Activated T-helper 1 cell treated with anti-CD3 and anti-CD28 coated beads, Interleukin-12 subunit alpha, Interleukin-12 subunit beta, Interleukin-2, Interleukin-4 antibody, amounts not matched to agents 30 ng/mL and 10 ng/mL and 1 ng/mL, durations not matched to agents 14 hours and 24 hours and 36 hours (primary cell): ENCODE measurements around the gene MARCHF11. TPM values are rescaled to one million over a fixed set of nuclear protein-coding genes. Genes with fewer than 3 reads are reported as not detected.

Source experiments
- DNase-seq: peaks from one replicate; pipeline ENCODE4 v3.0.0; 2021; ENCODE audit warnings: low spot score
- H3K27ac Mint-ChIP-seq: one replicate; pipeline ENCODE4 v1.8.0; 2021; ENCODE audit warnings: mild to moderate bottlenecking, mixed read lengths
- H3K27me3 Mint-ChIP-seq: one replicate; pipeline ENCODE4 v1.8.0; 2022; ENCODE audit warnings: mild to moderate bottlenecking, moderate library complexity, mixed read lengths; ENCODE audit not compliant: insufficient read depth
- H3K36me3 Mint-ChIP-seq: one replicate; pipeline ENCODE4 v1.8.0; 2021; ENCODE audit warnings: low read depth, mixed read lengths
- H3K4me1 Mint-ChIP-seq: one replicate; pipeline ENCODE4 v1.8.0; 2021; ENCODE audit warnings: low read depth, mixed read lengths
- H3K4me3 Mint-ChIP-seq: one replicate; pipeline ENCODE4 v1.8.0; 2021; ENCODE audit warnings: mild to moderate bottlenecking, moderate library complexity, mixed read lengths
- H3K9me3 Mint-ChIP-seq: one replicate; pipeline ENCODE4 v1.8.0; 2021; ENCODE audit warnings: mixed read lengths
- intact Hi-C: fragments of 100-400 bp; cut with micrococcal nuclease; formaldehyde crosslinking; loops from one replicate; pipeline ENCODE4 v1.15.1; 2024
- total RNA-seq: library from RNA; stranded (reverse); gene quantifications from 2 replicates; pipeline ENCODE4 v1.2.3, GENCODE V29; 2022

MARCHF11 gene
- total RNA-seq, 1 donor from 2014 or later, result not detected

DNA sequence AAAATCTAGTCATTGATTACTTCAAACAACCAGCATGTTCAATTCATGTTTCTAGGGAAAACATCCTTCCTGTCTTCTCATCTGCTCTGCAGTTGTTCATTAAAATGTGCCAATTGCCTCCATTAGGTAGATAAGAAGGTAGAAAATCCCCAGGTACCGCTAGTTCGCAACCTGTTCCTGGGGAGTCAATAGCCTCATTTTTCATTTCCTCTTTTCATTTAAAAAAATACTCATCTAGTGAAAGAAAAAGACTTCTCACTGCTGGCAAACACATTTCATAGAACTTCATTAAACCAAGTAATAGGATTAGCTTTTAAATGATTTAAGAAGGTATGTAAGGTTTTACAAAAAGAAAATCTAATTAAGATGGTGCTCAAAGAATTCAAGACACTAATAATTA is 113.3 kb downstream of the MARCHF11 start:
- intact Hi-C loops, result no loop called here
- Mint-ChIP-seq H3K27ac (no peak overlapping the region), H3K9me3 (peaks cover 4% of the 10 kb centered on the region), H3K27me3 (peaks cover 3% of the 10 kb centered on the region), H3K4me3 (no peak overlapping the region), H3K4me1 (no peaks in the 10 kb centered on the region), H3K36me3 (no peaks in the 10 kb centered on the region)
- DNase-seq, result no peak

- Mint-ChIP-seq H3K4me1 (no peaks in the 10 kb centered on the region), H3K9me3 (peaks cover 4% of the 10 kb centered on the region), H3K27ac (no peak overlapping the region), H3K36me3 (no peaks in the 10 kb centered on the region), H3K27me3 (peaks cover 3% of the 10 kb centered on the region), H3K4me3 (no peak overlapping the region)
- intact Hi-C loops, result no loop called here
- no peak for DNase-seq
Measured at GRCh38 chr5:16065831-16066230, 113.8 kb downstream of the MARCHF11 start.

DNA sequence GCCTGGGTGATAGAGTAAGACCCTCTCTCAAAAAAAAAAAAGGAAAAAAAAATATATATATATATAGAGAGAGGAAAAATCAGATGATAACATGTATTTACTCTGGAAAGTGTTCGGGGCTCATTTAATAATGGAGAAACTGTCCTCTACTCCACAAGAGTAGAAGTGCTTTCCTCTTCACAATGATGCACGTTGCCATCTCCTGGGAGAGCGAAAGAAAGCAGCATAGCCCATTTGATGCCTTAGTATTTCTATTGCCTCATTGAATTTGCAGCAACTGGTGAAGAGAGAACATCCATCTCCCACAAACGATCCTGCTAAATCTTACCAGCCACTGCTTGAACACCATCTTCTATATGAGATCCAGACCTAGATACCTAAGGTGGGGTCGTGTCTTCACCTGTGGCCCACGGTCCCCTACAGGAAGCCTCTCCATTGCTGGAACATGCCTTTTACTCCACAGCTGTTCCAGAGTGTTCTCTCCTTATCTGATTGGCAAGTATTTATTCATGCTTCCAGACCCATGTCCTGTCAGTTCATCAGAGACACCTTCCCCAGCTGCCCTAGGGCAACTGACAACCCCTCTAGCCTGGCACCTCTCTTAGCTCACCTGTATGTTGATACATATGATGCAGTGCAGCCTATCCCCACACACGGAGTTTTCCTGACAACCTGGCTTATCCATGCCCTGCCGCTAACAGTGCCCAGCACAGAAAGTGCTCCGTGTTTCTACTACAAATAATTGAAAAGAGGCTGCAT is 115.3 kb downstream of the MARCHF11 start:
- Mint-ChIP-seq H3K9me3 (peaks cover 10% of the 10 kb centered on the region), H3K4me1 (no peaks in the 10 kb centered on the region), H3K27ac (no peak overlapping the region), H3K4me3 (no peak overlapping the region), H3K36me3 (no peaks in the 10 kb centered on the region), H3K27me3 (no peaks in the 10 kb centered on the region)
- DNase-seq, result no peak
- intact Hi-C loops, result no loop called here

GRCh38 chr5:16061163-16061562 is 118.4 kb downstream of the MARCHF11 start:
- intact Hi-C loops, result no loop called here

GRCh38 chr5:16057277-16057676 is 122.3 kb downstream of the MARCHF11 start:
- no peak for DNase-seq
- H3K27ac Mint-ChIP-seq, result no peak overlapping the region
- intact Hi-C loops, result no loop called here
- H3K36me3 Mint-ChIP-seq, result no peaks in the 10 kb centered on the region
- H3K27me3 Mint-ChIP-seq, result no peaks in the 10 kb centered on the region
- peaks cover 16% of the 10 kb centered on the region for H3K9me3 Mint-ChIP-seq
- no peaks in the 10 kb centered on the region for H3K4me1 Mint-ChIP-seq
- H3K4me3 Mint-ChIP-seq, result no peak overlapping the region

More at GRCh38 chr5:16061163-16061562, 118.4 kb downstream of the MARCHF11 start:
- peaks cover 9% of the 10 kb centered on the region for H3K9me3 Mint-ChIP-seq
- H3K27ac Mint-ChIP-seq, result no peak overlapping the region
- DNase-seq, result no peak
- no peaks in the 10 kb centered on the region for H3K4me1 Mint-ChIP-seq
- no peaks in the 10 kb centered on the region for H3K27me3 Mint-ChIP-seq
- no peaks in the 10 kb centered on the region for H3K36me3 Mint-ChIP-seq
- H3K4me3 Mint-ChIP-seq, result no peak overlapping the region

- no peaks in the 10 kb centered on the region for H3K4me1 Mint-ChIP-seq
- H3K36me3 Mint-ChIP-seq, result no peaks in the 10 kb centered on the region
- H3K27me3 Mint-ChIP-seq, result no peaks in the 10 kb centered on the region
- no peak for DNase-seq
- intact Hi-C loops, result no loop called here
- H3K9me3 Mint-ChIP-seq, result peaks cover 17% of the 10 kb centered on the region
- no peak overlapping the region for H3K4me3 Mint-ChIP-seq
- H3K27ac Mint-ChIP-seq, result no peak overlapping the region
Measured at GRCh38 chr5:16051246-16051755, 128.3 kb downstream of the MARCHF11 start.

- DNase-seq, result no peak
Measured at GRCh38 chr5:16050414-16050813, 129.2 kb downstream of the MARCHF11 start.

GRCh38 chr5:16049761-16050160 is 129.8 kb downstream of the MARCHF11 start:
- Mint-ChIP-seq H3K27me3 (no peaks in the 10 kb centered on the region), H3K27ac (no peak overlapping the region), H3K9me3 (peaks cover 14% of the 10 kb centered on the region), H3K4me1 (no peaks in the 10 kb centered on the region), H3K4me3 (no peak overlapping the region), H3K36me3 (no peaks in the 10 kb centered on the region)
- intact Hi-C loops, result no loop called here
- DNase-seq, result no peak

More at GRCh38 chr5:16050414-16050813, 129.2 kb downstream of the MARCHF11 start:
- peaks cover 17% of the 10 kb centered on the region for H3K9me3 Mint-ChIP-seq
- H3K27ac Mint-ChIP-seq, result no peak overlapping the region
- no peaks in the 10 kb centered on the region for H3K36me3 Mint-ChIP-seq
- intact Hi-C loops, result no loop called here
- H3K4me3 Mint-ChIP-seq, result no peak overlapping the region
- H3K4me1 Mint-ChIP-seq, result no peaks in the 10 kb centered on the region
- no peaks in the 10 kb centered on the region for H3K27me3 Mint-ChIP-seq

DNA sequence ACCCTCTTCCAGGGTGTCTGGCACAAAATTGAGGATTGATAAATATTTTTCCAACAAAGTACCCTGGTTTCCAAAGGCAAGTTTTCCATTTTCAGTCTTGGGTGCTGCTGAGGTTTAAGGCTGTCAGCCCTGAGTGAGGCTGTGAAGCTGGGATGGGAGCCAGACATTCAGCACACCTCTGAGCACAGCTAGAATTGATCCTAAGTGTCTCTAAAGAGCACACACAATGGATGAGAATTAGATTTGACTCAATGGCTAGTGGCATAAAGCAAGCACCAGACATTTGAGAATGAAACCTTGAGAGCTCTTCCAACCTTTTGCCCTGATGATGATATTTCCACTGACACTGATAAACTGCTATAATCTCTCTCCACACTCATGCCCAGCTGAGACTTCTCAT is 131.5 kb downstream of the MARCHF11 start:
- intact Hi-C loops, result no loop called here
- no peaks in the 10 kb centered on the region for H3K27me3 Mint-ChIP-seq
- no peak overlapping the region for H3K4me3 Mint-ChIP-seq
- H3K9me3 Mint-ChIP-seq, result peaks cover 9% of the 10 kb centered on the region
- H3K36me3 Mint-ChIP-seq, result no peaks in the 10 kb centered on the region
- DNase-seq, result no peak
- H3K4me1 Mint-ChIP-seq, result no peaks in the 10 kb centered on the region
- no peak overlapping the region for H3K27ac Mint-ChIP-seq

- no peak for DNase-seq
- intact Hi-C loops, result no loop called here
- peaks cover 15% of the 10 kb centered on the region for H3K9me3 Mint-ChIP-seq
- no peak overlapping the region for H3K4me3 Mint-ChIP-seq
- no peaks in the 10 kb centered on the region for H3K27me3 Mint-ChIP-seq
- no peaks in the 10 kb centered on the region for H3K4me1 Mint-ChIP-seq
- no peaks in the 10 kb centered on the region for H3K36me3 Mint-ChIP-seq
- no peak overlapping the region for H3K27ac Mint-ChIP-seq
Measured at GRCh38 chr5:16043349-16043965, 136.1 kb downstream of the MARCHF11 start.

DNA sequence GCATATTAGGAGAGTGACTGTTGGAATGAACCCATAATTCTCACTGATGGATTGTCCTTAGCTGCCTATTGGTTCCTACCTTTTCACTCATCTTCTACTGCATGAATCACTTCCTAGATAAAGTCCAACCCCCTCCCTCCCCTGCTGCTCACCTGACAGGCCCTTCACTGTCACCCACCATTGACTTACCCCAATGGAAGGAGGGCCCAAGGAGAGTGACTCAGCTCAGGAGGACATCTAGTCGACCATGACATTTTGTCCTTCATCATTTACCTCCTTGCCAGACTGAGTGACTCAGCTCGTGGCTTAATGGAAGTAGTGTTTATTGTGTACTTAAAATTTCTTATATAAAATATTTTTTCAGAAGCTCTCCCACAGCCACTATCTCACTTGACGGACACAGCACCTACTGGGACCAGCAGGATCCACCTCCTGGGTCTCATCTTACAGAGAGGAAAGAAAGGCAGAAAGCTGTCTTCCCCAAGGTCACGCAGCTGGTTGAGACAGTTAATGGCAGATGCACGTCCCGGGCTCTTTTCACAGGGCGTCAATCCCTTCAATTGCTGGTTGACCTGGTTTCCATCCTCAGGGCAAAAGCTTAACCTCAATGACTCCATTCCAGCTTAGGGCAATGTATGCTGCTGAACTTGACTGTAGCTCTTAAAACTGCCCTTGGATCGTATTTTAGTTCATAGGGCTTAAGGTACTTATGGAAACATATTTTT is 142.3 kb downstream of the MARCHF11 start:
- Mint-ChIP-seq H3K4me1 (no peaks in the 10 kb centered on the region), H3K36me3 (no peaks in the 10 kb centered on the region), H3K27ac (no peak overlapping the region), H3K4me3 (no peak overlapping the region), H3K27me3 (no peaks in the 10 kb centered on the region), H3K9me3 (peaks cover 5% of the 10 kb centered on the region)
- intact Hi-C loops, result no loop called here
- DNase-seq, result no peak

- Mint-ChIP-seq H3K4me3 (no peak overlapping the region), H3K27ac (no peak overlapping the region), H3K36me3 (no peaks in the 10 kb centered on the region), H3K4me1 (no peaks in the 10 kb centered on the region), H3K27me3 (no peaks in the 10 kb centered on the region), H3K9me3 (peaks cover 5% of the 10 kb centered on the region)
- DNase-seq, result no peak
- intact Hi-C loops, result no loop called here
Measured at GRCh38 chr5:16034319-16035001, 145.1 kb downstream of the MARCHF11 start.
